Loucy (cell line): ENCODE results near the gene ZNF772.

ENCODE experiments used
- CTCF ChIP-seq: fragments of 200-600 bp; sonication (generic); conservative IDR thresholded peaks from 2 replicates; pipeline ENCODE4 v1.5.1; 2014; ENCODE audit warnings: mild to moderate bottlenecking, antibody characterized with exemption, low read length
- EZH2phosphoT487 ChIP-seq: fragments of 200-600 bp; IDR thresholded peaks from 2 replicates; pipeline ENCODE4 v1.6.1; 2018; ENCODE audit warnings: antibody characterized with exemption, mild to moderate bottlenecking, moderate library complexity, borderline replicate concordance

GRCh38 chr19:57419439-57419838, 57.9 kb downstream of the ZNF772 start:
- TF ChIP-seq CTCF (no peak), EZH2phosphoT487 (no peak)
